SK-N-MC (cell line): ENCODE data around the gene DNAL1.

ENCODE experiments used
- EZH2 ChIP-seq: fragments of 200-600 bp; sonication (generic); IDR thresholded peaks from one replicate; pipeline ENCODE4 v1.6.1; 2017; ENCODE audit warnings: antibody characterized with exemption
- FOXP2 ChIP-seq: optimal IDR thresholded peaks from 2 replicates; pipeline ENCODE3; 2011; ENCODE audit warnings: mild to moderate bottlenecking, moderate library complexity; ENCODE audit not compliant: insufficient read depth; ENCODE audit errors: extremely low read length, control extremely low read depth
- POLR2AphosphoS5 ChIP-seq: IDR thresholded peaks from 2 replicates; pipeline ENCODE4 v1.6.1; 2012; ENCODE audit warnings: mild to moderate bottlenecking, low read depth, low read length, borderline replicate concordance

GRCh38 chr14:73746520-73747378 lies 102.0 kb downstream of the DNAL1 start:
- TF ChIP-seq EZH2 (no peak), POLR2AphosphoS5 (no peak), FOXP2 (no peak)
